Measurements from ENCODE around the gene CAMK1D. TPM values are rescaled to one million over a fixed set of nuclear protein-coding genes. Genes with fewer than 3 reads are reported as not detected.
"Not testable (repeated sequence)": the region's sequence is repeated elsewhere in the genome, so short reads cannot be mapped to it uniquely, and the experiment has no call there.

The CAMK1D gene
- total and polyA plus RNA-seq, 2 of the 8 experiments (the other 6 are each of a cell fraction or from before 2014, with no cell fraction given): 3.5 to 10.6 TPM

- H3K27ac ChIP-seq (ENCODE audit: low read depth, low read length); FAIRE-seq; H3K14ac ChIP-seq (ENCODE audit: insufficient read length); H4K5ac ChIP-seq (ENCODE audit: insufficient read length, low read depth, low read length); H2BK20ac ChIP-seq (ENCODE audit: low read length); H2BK12ac ChIP-seq (ENCODE audit: low read depth, low read length); H3K36me3 ChIP-seq (ENCODE audit: control insufficient read depth in 2 of 4, insufficient read depth in 4 of 4, low read length in 3 of 4); H2BK15ac ChIP-seq (ENCODE audit: low read length); DNase-seq (ENCODE audit: low read depth in 1 of 2, low spot score in 2 of 2); H3K79me1 ChIP-seq (ENCODE audit: low read depth, low read length); H3K4me1 ChIP-seq (replicated peaks in 1 of 4; ENCODE audit: control insufficient read depth in 3 of 4, insufficient read depth in 4 of 4, low read length in 3 of 4); H3K23ac ChIP-seq (ENCODE audit: insufficient read length); H4K20me1 ChIP-seq (replicated peaks in 1 of 2; ENCODE audit: control insufficient read depth in 1 of 2, insufficient read depth in 2 of 2, low read length in 2 of 2); H4K8ac ChIP-seq (ENCODE audit: extremely low read depth, insufficient read depth, low read length); POLR2A ChIA-PET (ENCODE audit: partially characterized antibody); H3K18ac ChIP-seq (ENCODE audit: extremely low read depth, low read length); H3K27me3 ChIP-seq (replicated peaks in 1 of 4; ENCODE audit: control insufficient read depth in 3 of 4, extremely low read depth in 1 of 4, insufficient read depth in 3 of 4, low read length in 3 of 4); H2BK120ac ChIP-seq (replicated peaks; ENCODE audit: low read depth, low read length); H3K9ac ChIP-seq (replicated peaks in 1 of 4; ENCODE audit: extremely low read depth in 1 of 4, low read depth in 3 of 4, low read length in 3 of 4); H3K23me2 ChIP-seq (ENCODE audit: low read depth, low read length); H3K4me2 ChIP-seq (ENCODE audit: insufficient read depth in 1 of 2, low read depth in 2 of 2, low read length in 2 of 2); H2AK5ac ChIP-seq (ENCODE audit: low read depth, low read length); H3K4me3 ChIP-seq (ENCODE audit: extremely low read depth in 1 of 4, insufficient read depth in 2 of 4, low read depth in 3 of 4, low read length in 4 of 4); H3K79me2 ChIP-seq (ENCODE audit: control insufficient read depth in 1 of 2, insufficient read depth in 2 of 2, low read length in 2 of 2); H2BK5ac ChIP-seq (ENCODE audit: low read depth, low read length); H3K56ac ChIP-seq (replicated peaks; ENCODE audit: insufficient read length, low read depth, low read length); H2AFZ ChIP-seq (ENCODE audit: low read length); H3K9me3 ChIP-seq (ENCODE audit: insufficient read depth in 2 of 2, low read depth in 1 of 2, low read length in 1 of 2); H4K91ac ChIP-seq (replicated peaks; ENCODE audit: insufficient read length, low read length); H3K4ac ChIP-seq (replicated peaks; ENCODE audit: insufficient read length, low read depth, low read length): not testable (repeated sequence)
- 93% methylated on average over 7 of the region's 10 CpGs; no CpG with 5 or more reads in 1 of the 2 experiments for whole genome bisulfite sequencing, 2 experiments (ENCODE audit: extremely low coverage in 1 of 2, insufficient coverage in 1 of 2, insufficient read length in 1 of 2, insufficient replicate concordance in 2 of 2, low coverage in 1 of 2, low lambda C conversion rate in 2 of 2, missing lambda C conversion rate in 1 of 2)
- CTCF ChIA-PET (ENCODE audit: partially characterized antibody): interaction anchor here (1.6 kb wide), 1 partner anchor 111 kb away, joined by 4 read pairs; no protein-coding TSS in a partner anchor
These were observed 196.9 kb downstream of the CAMK1D start for GRCh38 chr10:12546160-12546802.

All from H1 (cell line).